22Rv1 (cell line): ENCODE measurements around the gene PLSCR1.

ENCODE experiments used
- ZFX ChIP-seq: fragments of 450-650 bp; IDR thresholded peaks from 2 replicates; pipeline ENCODE4 v1.6.1; 2017; ENCODE audit warnings: antibody characterized with exemption, borderline replicate concordance
- TF ChIP-seq, protein P1 (sequence below): fragments of 450-650 bp; IDR thresholded peaks from 2 replicates; pipeline ENCODE4 v1.5.1; 2017; ENCODE audit warnings: mild to moderate bottlenecking

DNA sequence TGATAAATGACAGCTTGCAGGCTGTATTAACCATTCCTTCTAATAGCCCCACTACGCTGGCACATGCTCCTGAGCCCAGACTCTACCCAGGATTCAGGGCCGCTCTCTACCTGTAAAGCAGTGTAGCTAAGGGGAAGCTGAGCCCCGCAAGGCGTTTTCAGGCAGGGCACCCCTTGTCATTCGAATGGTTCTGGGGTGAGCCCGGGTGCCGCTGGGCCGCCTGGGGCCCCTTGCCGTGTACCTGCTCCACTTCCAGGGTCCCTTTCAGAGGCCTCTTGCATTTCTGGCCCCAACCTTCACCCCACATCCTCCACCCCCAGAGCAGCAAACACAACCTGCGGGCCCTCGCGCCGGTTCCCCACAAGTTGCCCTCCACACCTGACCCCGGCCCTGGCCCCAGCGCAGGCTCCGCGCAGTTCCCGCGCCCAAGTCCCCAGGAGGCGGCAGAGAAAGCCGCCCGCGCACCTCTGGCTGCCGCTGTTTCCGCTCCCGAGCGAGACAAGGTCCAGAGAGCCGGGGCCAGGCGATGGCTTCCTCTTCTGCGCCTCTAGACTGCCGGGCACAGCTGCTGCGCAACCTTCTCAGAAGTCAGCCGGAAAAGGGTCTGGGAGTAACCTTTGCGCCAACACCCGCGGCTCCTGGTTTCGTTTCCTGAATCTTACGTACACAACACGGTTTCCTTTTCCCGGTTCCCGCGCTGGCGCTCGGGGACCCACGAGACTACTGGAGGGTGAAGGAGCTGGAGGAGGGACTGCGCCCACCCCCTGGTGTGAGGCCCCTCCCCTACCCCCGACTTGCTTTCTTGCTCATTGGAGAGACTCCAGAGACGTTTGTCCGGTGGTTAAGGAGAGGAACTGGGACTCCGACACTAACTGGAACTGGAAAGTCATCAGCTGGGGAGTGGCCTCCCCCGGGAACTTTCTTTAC, at the start of gene PLSCR1:
- TF ChIP-seq, protein P1, sequence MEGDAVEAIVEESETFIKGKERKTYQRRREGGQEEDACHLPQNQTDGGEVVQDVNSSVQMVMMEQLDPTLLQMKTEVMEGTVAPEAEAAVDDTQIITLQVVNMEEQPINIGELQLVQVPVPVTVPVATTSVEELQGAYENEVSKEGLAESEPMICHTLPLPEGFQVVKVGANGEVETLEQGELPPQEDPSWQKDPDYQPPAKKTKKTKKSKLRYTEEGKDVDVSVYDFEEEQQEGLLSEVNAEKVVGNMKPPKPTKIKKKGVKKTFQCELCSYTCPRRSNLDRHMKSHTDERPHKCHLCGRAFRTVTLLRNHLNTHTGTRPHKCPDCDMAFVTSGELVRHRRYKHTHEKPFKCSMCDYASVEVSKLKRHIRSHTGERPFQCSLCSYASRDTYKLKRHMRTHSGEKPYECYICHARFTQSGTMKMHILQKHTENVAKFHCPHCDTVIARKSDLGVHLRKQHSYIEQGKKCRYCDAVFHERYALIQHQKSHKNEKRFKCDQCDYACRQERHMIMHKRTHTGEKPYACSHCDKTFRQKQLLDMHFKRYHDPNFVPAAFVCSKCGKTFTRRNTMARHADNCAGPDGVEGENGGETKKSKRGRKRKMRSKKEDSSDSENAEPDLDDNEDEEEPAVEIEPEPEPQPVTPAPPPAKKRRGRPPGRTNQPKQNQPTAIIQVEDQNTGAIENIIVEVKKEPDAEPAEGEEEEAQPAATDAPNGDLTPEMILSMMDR, result no peak
- TF ChIP-seq ZFX, result no peak
